GM04503 (cell line): ENCODE data around the gene STPG2.
"Not testable (repeated sequence)": the region's sequence is repeated elsewhere in the genome, so short reads cannot be mapped to it uniquely, and the experiment has no call there.

Experiments used
- DNase-seq: peaks from one replicate; pipeline ENCODE4 v3.0.0-alpha.2; 2012; ENCODE audit warnings: low read depth

The STPG2 gene

DNA sequence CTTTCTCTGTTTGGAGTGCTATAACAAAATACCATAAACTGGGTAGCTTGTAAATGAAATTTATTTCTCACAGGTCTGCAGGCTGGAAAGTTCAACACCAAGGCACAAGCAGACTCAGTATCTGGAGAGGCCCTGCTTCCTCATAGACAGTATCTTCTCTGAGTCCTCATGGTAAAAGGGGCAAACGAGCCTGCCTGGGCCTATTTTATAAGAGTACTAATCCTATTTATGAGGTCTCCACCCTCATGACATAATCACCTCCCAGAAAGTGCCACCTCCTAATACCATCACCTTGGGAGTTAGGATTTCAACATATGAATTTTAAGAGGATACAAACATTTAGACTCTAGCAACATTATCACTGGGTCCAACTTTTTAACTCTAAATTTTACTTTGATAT is 200.3 kb downstream of the STPG2 start:
- no peak for DNase-seq

DNA sequence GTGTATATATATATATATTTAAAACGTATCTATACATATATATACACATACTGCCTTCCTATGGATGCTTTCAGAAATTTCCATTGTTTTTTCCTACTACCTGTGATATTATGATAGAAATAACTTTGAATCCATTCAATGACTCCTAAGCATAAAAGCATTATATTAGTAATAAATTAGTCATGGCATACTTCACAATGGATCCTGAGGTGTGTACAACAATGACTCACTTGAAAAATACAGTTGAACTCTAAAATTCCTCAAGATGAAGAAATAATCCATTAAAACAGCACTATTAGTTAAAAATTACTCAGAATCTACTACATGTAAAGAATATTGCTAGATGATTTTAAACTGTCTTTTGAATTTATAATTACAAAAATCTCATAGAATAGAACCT is 201.1 kb downstream of the STPG2 start:
- no peak for DNase-seq

GRCh38 chr4:97938141-97938540 is 205.1 kb downstream of the STPG2 start:
- no peak for DNase-seq

DNA sequence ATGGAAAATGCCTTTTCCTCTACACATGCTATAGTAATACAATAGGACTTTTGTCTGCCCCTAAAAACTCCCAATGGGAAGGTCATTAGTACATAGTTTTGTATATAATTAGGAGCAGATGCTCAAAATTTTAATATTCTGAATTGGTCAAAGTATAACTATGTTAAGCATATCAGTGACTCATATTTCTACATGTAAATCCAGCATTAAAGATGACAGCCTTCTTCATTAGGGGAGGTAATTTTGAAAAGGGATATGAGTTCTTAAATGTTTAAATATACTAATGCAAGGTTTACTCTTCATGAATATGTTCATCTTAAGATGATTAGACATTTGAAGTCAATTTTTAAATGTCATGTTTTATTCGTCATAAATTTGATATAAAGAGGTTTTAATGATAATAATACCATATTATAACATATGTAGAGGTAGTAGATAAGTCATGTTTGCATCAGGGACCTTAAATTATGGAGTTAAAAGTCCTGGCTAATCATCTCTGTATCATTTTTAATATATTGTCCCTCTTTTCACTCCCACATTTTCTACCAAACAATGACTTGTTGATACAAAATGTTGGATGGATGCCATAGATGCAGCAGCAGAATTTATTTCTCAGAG is 218.8 kb downstream of the STPG2 start:
- no peak for DNase-seq

DNA sequence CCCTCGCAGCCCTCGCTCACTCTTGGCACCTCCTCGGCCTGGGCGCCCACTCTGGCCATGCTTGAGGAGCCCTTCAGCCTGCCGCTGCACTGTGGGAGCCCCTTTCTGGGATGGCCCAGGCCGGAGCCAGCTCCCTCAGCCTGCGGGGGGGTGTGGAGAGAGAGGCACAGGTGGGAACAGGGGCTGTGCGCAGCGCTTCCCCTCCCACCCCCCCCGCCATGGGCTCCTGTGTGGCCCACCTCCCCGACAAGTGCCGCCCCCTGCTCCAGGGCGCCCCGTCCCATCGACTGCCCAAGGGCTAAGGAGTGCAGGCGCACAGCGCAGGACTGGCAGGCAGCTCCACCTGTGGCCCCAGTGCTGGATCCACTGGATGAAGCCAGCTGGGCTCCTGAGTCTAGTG is 220.2 kb downstream of the STPG2 start:
- DNase-seq: no peak

- no peak for DNase-seq
Observed at GRCh38 chr4:97917115-97917514, 226.2 kb downstream of the STPG2 start.

DNA sequence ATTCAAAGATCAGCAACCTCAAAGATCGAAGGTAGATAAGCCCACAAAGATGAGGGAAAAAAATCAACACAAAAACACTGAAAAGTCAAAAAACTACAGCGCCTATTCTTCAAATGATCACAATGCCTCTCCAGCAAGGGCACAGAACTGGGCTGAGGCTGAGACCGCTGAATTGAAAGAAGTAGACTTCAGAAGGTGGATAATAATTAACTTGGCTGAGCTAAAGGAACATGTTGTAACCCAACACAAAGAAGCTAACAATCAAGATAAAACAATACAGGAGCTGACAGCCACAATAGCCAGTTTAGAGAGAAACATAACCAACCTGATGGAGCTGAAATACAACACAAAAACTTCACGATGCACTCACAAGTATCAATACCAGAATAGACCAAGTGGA is 231.1 kb downstream of the STPG2 start:
- no peak for DNase-seq

DNA sequence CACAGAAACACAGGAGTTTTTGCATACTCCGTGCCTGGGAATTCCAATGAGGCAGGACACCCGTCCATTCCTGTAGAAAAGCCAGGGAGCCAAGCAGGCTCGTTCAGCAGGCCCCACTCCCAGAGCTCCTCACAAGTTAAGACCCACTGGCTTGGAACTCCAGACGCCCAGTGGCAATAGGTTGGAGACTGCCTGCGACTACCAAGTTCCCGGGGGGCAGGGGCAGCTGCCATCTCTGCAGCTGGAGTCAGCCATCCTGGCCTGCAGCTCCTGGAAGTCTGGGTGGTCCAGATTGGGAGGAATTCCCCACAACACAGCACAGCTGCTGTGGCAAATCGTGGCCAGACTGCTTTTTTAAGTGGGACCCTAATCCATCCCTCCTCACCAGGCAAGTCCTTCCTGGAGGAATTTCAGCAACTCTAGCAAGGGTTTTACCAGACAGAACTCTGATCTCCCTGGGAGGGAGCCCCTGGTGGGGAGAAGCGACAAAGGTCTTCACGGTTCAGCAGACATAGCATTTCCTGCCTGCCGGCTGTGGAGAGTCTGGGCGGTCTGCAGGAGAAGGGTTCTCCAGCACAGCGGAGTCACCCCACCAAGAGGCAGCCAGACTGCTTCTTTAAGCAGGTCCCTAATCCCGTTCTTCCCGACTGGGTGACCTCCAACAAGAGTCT is 231.9 kb downstream of the STPG2 start:
- DNase-seq: no peak

DNA sequence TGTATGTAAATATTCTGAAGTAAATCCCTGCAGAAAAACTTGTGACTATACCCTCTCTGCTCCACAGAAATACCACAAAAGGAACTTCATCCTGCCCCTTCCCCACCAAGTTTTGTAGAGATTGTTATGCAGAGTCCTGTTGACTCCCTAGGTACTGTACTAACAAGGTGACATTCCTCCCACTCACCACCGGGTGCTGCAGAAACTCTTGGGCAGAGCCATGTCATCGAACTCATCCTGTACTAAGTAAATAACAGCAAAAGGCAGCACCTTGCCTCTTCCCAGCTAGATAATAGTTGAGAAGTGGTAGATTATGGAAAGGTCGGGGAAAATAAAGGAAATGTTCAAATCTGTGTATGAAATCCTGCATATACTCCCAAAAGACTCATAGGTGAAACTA is 233.3 kb downstream of the STPG2 start:
- no peak for DNase-seq

DNA sequence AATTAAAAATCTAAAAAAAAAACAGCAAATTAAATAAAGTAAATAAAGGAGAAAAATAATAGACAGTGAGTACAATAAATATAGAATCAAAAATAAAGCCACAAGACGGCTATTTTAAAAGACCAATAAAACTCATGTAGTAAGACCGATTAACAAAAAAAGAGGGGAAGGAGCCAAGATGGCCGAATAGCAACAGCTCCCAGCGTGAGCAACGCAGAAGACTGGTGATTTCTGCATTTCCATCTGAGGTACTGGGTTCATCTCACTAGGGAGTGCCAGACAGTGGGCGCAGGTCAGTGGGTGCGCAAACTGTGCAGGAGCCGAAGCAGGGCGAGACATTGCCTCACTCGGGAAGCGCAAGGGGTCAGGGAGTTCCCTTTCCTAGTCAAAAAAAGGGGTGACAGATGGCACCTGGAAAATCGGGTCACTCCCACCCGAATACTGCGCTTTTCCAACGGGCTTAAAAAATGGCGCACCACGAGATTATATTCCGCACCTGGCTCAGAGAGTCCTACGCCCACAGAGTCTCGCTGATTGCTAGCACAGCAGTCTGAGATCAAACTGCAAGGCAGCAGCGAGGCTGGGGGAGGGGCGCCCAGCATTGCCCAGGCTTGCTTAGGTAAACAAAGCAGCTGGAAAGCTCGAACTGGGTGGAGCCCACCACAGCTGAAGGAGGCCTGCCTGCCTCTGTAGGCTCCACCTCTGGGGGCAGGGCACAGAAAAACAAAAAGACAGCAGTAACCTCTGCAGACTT is 239.7 kb downstream of the STPG2 start:
- DNase-seq: not testable (repeated sequence)

- DNase-seq: no peak
Observed at GRCh38 chr4:97900229-97900628, 243.0 kb downstream of the STPG2 start.

DNA sequence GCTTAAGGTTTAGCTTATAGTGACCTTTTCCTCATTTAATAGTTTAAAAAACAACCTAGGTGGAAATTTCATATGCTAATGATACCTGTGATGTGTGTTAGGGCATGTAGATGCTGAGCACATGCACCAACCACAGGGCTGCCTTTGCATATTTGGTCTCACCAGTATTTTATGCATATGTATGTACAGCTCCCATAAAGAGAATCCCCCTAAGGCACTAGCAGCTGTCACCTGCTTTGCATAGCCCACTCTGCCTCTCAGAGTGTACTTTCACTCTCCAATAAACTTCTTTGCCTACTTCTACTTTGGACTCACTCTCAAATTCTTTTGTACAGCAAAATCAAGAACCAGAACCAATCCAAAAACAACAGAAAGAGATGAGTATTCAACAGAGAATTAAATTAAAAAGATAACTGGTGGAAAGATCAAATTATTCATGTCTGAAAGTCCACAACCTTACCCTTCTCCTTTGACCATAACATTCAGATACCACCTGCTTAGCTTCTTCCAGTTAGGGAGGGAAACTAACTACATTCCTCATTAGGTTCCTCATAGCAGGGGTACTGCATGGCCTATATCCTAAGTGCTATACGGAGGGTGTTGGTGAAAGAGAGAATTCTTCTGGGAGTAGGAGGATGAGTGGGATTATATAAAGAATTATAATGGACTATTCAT is 250.5 kb downstream of the STPG2 start:
- no peak for DNase-seq

DNA sequence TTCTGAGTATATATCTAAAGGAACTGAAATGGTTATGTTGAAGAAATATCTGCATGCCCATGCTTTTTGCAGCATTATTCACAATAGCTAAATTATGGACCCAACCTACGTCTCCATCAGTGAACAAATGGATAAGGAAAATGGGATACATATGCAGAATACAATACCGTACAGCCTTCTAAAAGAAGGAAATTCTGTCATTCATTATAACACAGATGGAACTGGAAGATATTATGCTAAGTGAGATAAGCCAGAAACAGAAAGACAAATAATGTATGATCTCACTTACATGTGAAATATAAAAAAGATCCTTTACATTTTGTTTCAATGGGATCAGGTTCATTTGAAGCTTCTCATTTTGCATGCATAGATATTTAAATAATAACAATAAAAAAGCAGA is 263.3 kb downstream of the STPG2 start:
- no peak for DNase-seq

DNA sequence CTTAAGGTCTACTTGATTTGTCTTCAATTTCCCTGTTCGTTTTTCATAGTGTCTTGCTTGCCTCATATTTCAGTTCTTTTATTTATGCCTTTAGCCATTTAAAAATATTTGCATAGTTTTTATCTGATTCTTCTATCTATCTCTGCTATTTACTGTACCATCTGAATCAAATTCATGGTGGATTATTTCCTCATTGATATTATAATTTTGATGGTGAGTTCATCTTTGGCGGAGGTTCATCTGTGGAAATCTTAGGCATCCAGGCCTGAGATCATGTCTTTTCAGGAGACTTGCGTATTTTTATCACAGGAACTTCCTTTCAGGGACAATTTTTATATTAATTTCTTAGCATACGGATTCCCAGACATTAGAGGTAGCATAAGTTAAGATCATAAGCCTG is 275.2 kb downstream of the STPG2 start:
- no peak for DNase-seq

DNA sequence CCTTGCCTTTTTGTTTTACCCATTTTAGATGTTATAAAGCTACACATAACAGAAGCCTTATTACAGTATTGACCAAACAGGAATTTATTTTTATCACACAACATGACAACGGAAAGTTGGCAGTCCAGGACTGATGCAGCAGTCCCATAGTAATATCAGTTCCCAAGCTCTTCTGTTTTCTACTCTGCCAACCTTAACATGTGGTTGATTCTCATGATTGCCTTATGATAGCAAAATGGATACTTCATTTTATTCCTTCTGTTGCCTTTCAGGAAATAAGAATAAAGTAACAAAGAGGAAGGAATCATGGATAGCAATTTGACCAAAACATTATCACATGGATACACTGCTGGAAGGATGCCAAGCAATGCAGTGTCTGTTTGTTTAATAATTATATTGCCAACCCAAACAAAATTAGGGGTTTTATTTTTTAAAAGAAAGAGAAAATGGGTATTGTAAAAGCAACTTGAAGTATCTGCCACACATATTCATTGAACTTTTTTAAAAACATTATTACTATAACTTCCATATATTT is 275.7 kb downstream of the STPG2 start:
- DNase-seq: no peak

GRCh38 chr4:97866821-97867556 is 276.3 kb downstream of the STPG2 start:
- no peak for DNase-seq

- DNase-seq: no peak
Observed at GRCh38 chr4:97851115-97851514, 292.2 kb downstream of the STPG2 start.

- DNase-seq: no peak
Observed at GRCh38 chr4:97845758-97846157, 297.5 kb downstream of the STPG2 start.

GRCh38 chr4:97841512-97841911 is 301.8 kb downstream of the STPG2 start:
- no peak for DNase-seq

DNA sequence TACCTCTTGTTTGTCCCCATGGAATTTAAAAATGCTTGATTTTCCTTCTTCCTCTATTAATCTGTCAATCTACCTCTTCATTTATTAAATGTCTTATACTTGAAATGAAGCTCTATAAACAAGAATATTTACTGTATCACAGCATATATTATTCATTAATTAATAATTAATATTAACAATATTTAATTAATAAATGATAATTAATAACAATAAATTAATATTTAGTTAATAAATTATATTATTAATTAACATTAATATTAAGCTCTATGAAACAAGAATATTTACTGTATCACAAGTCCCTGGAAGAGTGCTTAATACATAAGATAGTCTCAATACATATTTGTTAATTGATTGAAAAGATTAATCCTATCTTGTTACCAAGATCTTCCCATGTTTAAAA is 306.6 kb downstream of the STPG2 start:
- no peak for DNase-seq

DNA sequence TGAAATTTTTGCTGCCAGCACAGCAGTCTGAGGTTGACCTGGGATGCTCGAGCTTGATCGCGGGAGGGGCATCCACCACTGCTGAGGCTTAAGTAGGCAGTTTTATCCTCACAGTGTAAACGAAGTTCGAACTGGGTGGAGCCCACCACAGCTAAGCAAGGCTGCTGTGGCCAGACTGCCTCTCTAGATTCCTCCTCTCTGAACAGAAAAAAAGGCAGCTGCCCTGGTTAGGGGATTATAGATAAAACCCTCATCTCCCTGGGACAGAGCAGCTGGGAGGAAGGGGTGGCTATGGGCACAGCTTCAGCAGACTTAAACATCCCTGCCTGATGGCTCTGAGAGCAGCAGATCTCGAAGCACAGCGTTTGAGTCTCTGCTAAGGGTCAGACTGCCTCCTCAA is 314.6 kb downstream of the STPG2 start:
- DNase-seq: no peak

DNA sequence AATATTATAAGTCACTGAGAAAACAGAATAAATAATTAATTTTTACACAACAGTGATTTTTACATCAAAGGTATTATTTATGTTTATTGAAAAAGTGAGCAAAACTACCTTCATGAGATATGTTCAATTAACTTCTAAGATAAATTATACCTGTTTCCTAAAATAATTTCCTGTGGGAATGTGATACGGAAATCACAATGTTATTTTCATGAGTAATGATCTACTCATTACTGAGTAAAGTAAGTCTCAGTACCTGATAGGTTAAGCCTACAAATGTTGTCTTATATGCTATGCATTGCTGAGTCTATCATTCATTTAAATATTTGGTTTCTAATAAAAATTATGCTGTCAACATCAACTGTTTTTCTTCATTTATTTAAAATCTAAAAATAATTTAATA is 324.0 kb downstream of the STPG2 start:
- no peak for DNase-seq
